Activated T-cell treated with anti-CD3 and anti-CD28 coated beads for 4 hours (primary cell): Measurements from ENCODE around the gene ADGRA3.
"Not testable (repeated sequence)": the region's sequence is repeated elsewhere in the genome, so short reads cannot be mapped to it uniquely, and the experiment has no call there.

ENCODE experiments used
- DNase-seq: peaks from one replicate; pipeline ENCODE4 v3.0.0-alpha.2; 2020

The ADGRA3 gene

GRCh38 chr4:22434895-22435294, 81.0 kb downstream of the ADGRA3 start:
- DNase-seq = no peak

GRCh38 chr4:22430626-22431025, 85.2 kb downstream of the ADGRA3 start:
- no peak for DNase-seq

DNA sequence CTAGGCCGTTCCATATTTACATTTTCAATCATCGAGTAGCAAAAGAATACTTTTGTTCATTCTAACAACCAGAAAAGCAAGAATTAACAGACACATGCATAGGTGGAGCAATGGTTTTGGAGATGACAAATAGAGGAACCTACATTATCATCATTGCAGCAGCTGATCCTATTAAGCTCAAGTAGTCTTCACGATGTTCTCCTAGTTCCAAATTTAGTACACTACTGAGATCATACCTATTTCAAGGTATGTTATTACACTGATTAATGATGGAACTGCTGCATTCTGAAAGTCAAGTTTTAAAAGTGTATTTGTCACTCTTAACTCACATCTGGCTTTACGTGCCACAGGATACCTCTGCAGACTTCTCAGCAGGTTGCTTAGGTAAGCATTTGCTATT, 87.4 kb downstream of the ADGRA3 start:
- DNase-seq = no peak

GRCh38 chr4:22427675-22428074, 88.2 kb downstream of the ADGRA3 start:
- DNase-seq = no peak

DNA sequence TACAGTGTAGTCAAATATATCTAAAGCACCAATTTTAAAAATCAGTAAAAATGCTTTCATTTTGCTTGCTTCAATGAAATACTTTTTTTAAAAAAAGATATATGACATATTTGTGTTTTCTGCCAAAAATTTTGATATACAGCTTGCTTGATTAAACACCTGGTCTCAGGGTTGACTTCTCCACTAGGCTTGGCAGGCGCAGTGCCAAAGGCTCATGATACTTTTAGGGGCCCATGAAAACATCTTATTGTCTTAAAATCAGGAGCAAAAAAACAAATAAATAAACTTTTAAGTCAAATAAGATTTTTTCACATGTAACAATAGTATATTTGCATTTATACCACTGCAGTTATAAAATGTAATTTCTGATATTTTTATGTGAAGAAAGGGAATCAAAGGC, 95.6 kb downstream of the ADGRA3 start:
- DNase-seq = no peak

DNA sequence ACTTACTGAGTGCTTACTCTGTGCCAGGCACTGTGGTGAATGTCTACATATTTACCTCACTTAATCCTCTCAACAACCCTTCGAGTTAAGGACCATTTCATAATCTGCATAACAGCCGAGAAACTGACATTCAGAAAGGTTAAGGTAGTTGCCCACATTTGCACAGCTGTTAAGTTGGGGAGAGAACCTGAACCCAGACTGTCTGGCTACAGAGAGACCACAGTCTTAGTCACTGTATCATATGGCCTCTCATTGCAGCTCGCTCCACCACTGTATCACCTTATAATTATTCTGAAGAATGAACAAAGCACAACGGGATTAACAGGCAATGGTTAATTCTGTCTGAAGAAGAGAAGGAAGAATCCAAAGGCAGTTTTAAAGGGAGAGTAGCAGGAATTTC, 98.5 kb downstream of the ADGRA3 start:
- DNase-seq = no peak

DNA sequence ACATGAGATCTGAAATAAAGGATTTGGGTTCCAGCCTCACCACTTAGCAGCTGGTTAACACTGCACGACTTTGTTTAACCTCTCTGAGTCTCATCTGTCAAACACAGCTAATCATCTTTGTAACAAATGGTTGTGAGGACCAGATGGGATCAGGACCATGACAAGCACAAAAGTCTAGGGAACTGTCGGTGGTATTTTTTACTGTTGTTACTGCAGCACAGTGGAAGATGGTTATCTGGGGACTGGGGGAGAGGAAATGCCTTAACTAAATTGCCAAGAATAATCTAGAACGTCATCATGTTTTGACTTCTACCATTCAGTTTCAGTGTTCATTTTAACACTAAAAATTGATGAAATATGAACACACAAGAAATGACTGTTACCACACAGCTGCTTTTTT, 99.5 kb downstream of the ADGRA3 start:
- DNase-seq = no peak

DNA sequence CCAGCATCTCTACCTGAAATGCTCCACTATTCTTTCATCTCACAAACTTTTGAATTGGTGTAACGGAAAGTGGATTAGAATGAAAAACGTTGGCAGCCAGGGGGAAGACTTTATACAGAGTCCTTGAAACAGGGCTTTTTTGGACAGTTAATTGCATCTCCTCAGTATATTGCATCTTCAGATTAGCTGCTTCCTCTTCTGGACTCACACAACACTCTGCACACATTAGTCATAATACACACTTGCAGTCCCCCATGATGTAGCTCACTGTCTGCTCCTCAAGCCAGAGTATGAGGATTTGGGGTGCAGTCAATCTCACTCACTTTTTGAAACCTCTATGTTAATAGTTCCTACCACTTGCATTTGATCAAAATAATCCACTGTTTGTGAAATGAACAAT, 101.0 kb downstream of the ADGRA3 start:
- DNase-seq = no peak

GRCh38 chr4:22413471-22413870, 102.4 kb downstream of the ADGRA3 start:
- no peak for DNase-seq

DNA sequence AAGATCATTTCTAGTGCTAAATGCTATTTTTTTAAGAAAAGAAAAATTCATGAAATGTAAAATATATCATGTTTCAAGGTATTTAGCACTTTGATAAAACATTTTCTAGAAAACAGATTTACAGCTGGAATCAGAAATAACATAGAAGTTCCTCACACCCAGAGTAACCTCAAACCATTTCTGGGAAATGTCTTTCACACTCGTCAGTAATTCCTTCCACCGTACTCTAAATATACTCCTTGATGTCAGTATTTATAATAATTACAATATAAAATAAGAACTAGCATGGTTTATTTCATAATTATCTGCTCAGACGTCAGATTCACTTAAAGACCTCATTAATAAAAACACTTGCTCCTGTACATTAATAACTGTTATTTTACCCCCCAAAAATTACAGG, 103.9 kb downstream of the ADGRA3 start:
- DNase-seq = no peak

DNA sequence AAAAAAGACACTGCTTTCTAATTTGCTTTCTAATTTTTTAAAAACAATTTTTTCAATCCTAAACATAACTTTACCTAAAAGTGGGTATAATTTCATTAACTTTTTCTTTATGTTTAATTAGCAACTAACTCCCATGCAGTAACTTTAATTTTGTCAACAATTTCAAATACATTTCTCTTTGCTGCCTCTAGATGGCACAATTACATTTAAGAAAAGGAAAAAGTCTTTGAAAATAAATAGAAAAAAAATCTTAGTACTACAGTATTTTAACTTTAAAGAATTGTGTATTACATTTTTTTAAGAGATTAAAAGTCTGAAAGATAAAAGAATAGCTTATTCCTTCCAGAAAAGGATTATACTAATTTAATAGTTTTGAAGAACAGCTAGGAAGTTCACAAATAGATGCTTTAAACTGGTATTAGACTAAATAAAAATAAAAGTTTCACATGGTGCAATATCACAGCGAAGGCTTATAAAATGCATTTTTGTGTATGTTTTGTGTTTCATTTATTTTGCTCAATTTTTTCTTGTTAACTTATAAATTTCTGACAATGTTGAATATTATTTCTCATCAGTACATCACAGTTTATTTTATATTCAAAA, 105.1 kb downstream of the ADGRA3 start:
- no peak for DNase-seq

DNA sequence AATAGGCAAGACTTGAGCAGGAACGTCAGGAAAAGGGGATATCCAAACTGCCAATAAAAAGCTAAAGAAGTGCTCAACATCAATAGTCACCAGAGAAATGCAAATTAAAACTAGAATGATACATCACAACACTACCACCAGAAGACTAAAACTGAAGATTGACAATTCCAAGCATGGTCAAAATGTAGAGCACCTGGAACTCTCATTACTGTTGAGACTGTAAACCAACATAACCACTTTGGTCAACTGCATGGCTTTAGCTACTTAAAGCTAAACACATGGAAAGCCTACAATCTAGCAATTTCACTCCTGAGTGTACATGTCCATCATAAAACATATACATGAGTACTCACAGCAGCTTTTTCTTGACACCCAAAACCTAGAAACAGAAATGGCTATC, 107.4 kb downstream of the ADGRA3 start:
- no peak for DNase-seq

- no peak for DNase-seq
These were observed 108.5 kb downstream of the ADGRA3 start for GRCh38 chr4:22407361-22407760.

GRCh38 chr4:22398671-22399070, 117.2 kb downstream of the ADGRA3 start:
- no peak for DNase-seq

DNA sequence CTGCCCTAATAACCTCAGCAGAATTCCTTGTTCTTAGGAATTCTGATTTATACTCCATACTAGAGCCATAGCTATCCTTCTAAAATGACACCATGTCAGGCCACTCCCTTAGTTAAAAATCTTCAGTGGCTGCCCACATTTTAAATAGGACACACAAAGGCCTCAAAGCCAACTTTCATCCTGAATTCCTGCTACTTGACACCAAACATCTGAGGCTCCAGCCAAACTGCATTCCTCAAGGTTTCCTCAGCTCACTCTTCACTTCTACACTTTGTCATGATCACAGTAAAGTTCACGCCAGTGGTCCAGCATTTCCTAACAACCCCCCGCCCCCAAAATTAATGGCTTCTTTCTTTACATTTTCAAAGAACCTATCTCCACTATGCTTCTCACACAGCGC, 124.3 kb downstream of the ADGRA3 start:
- DNase-seq = no peak

- no peak for DNase-seq
These were observed 126.5 kb downstream of the ADGRA3 start for GRCh38 chr4:22389240-22389870.

- DNase-seq = no peak
These were observed 130.3 kb downstream of the ADGRA3 start for GRCh38 chr4:22385611-22386011.

GRCh38 chr4:22384154-22384553, 131.7 kb downstream of the ADGRA3 start:
- DNase-seq = no peak

DNA sequence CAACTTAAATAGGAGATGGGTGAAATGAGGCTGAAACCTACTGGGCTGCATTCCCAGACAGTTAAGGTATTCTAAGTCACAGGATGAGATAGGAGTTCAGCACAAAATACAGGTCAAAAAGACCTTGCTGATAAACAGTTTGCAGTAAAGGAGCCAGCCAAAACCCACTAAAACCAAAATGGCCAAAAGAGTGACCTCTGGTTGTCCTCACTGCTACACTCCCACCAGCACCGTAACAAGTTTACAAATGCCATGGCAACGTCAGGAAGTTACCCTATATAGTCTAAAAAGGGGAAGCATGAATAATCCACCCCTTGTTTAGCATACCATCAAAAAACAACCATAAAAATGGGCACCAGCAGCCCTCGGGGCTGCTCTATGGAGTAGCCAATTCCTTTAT, 133.7 kb downstream of the ADGRA3 start:
- not testable (repeated sequence) for DNase-seq

- no peak for DNase-seq
These were observed 142.9 kb downstream of the ADGRA3 start for GRCh38 chr4:22372986-22373385.

DNA sequence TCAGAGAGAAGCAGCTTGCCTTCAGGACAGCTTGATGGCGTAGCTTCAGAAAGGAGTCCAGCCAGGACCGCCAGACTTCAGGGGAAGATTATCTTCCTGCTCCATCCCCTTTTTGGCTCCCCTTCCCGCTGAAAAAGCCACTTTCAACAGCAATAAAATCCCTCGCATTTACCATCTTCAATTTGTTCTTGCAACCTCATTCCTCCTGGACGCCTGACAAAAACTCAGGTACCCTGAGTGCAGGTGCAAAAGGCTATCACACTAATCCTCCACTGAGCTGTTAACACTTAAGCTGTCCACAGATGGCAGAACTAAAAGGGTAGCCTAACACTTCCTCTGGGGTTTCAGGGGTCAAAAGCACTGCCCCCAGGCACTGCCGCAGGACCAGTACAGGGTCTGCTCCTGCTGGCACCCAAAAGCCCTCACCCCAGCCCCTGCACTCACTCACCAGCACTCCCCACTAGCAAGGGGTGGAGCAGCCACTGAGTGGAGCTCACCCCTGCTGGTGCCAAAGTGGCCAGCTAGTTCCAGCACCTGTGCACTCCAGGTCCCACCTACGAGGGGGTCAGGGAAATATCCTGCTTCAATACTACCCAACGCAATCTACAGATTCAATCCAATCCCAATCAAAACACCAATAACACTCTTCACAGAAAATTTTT, 145.8 kb downstream of the ADGRA3 start:
- DNase-seq = no peak

GRCh38 chr4:22363787-22364186, 152.1 kb downstream of the ADGRA3 start:
- DNase-seq = no peak

GRCh38 chr4:22363036-22363435, 152.8 kb downstream of the ADGRA3 start:
- DNase-seq = no peak

DNA sequence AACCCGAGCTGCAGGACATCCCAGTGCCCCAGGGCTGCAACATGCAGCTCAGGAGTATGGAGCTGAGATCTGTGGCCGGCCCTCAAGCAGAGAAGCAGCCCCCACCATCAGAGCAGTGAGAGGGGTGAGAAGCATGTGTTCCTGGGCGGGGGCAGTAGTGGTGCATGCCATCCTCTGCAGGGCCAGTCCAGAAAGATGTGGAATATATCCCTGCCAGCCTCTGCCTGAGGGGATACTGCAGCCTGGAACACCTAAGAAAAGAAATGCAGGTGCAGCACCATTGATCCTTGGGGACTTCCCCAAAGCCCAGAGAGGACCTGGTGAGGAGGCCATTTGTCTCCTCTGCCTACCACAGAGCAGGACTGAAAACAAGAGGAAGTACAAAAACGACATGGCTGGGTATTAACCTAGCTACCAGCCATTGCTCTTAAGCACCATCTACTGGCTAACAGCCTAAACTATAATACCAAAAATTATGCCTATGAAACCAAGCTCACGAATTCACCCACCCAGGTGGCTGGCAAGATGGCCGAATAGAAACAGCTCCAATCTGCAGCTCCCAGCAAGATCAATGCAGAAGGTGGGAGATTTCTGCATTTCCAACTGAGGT, 158.8 kb downstream of the ADGRA3 start:
- DNase-seq = no peak
